ENCODE measurements around the gene CLECL1.

GRCh38 chr12:9751204-9752144 is 18.6 kb upstream of the CLECL1 start:
- TF ChIP-seq, protein P1, sequence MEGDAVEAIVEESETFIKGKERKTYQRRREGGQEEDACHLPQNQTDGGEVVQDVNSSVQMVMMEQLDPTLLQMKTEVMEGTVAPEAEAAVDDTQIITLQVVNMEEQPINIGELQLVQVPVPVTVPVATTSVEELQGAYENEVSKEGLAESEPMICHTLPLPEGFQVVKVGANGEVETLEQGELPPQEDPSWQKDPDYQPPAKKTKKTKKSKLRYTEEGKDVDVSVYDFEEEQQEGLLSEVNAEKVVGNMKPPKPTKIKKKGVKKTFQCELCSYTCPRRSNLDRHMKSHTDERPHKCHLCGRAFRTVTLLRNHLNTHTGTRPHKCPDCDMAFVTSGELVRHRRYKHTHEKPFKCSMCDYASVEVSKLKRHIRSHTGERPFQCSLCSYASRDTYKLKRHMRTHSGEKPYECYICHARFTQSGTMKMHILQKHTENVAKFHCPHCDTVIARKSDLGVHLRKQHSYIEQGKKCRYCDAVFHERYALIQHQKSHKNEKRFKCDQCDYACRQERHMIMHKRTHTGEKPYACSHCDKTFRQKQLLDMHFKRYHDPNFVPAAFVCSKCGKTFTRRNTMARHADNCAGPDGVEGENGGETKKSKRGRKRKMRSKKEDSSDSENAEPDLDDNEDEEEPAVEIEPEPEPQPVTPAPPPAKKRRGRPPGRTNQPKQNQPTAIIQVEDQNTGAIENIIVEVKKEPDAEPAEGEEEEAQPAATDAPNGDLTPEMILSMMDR (IDR thresholded peaks at IDR 0.05; ENCODE audit: insufficient read depth, low read depth, low read length) = peak; percentile 44
- no peak for TF ChIP-seq EZH2 (IDR thresholded peaks at IDR 0.05; ENCODE audit: insufficient read depth, low read length)

Data from astrocyte (in vitro differentiated cells and primary cell).